Kidney (tissue), 14 donors: ENCODE data around the gene GATA2. TPM values are rescaled to one million over a fixed set of nuclear protein-coding genes. Genes with fewer than 3 reads are reported as not detected.

Experiments
- DNase-seq, 5 donors: peaks; one replicate each; pipeline ENCODE4 v3.0.0-alpha.2; 2013 to 2020
- FAIRE-seq: peaks from 2 replicates; lab custom pipeline; 2012; peaks lifted over from hg19 to GRCh38; lab: Jason Lieb, UNC
- H3K27ac ChIP-seq, 2 donors: one replicate each; pipeline ENCODE4 v1.7.0; 2013; ENCODE audit warnings: low read depth in 2 of 2, low read length in 2 of 2, inconsistent platforms in 1 of 2
- H3K27me3 ChIP-seq: one replicate; pipeline ENCODE4 v1.7.1; 2013; ENCODE audit warnings: low read length, inconsistent platforms; ENCODE audit not compliant: control insufficient read depth, insufficient read depth
- H3K36me3 ChIP-seq, 3 donors: one replicate each; pipeline versions ENCODE4 v1.7.0 to v1.7.1; 2013; ENCODE audit warnings: low read length in 3 of 3, control low read depth in 1 of 3, inconsistent platforms in 1 of 3; ENCODE audit not compliant: insufficient read depth in 3 of 3, control insufficient read depth in 2 of 3
- H3K4me1 ChIP-seq, 3 donors: one replicate each; pipeline versions ENCODE4 v1.7.0 to v1.7.1; 2013; ENCODE audit warnings: low read length in 3 of 3, inconsistent platforms in 1 of 3, low read depth in 1 of 3; ENCODE audit not compliant: control insufficient read depth in 2 of 3, insufficient read depth in 2 of 3
- H3K4me3 ChIP-seq, 3 donors: one replicate each; pipeline versions ENCODE4 v1.7.0 to v1.8.1; 2013; ENCODE audit warnings: low read length in 3 of 3, control low read depth in 1 of 3, inconsistent platforms in 1 of 3
- H3K9ac ChIP-seq, 3 donors: one replicate each; pipeline versions ENCODE4 v1.7.0 to v1.7.1; 2013; ENCODE audit warnings: low read length in 3 of 3, control low read depth in 1 of 3, inconsistent platforms in 1 of 3
- H3K9me3 ChIP-seq, 3 donors: one replicate each; pipeline versions ENCODE4 v1.7.0 to v1.7.1; 2013; ENCODE audit warnings: low read length in 3 of 3, control low read depth in 1 of 3, inconsistent platforms in 1 of 3; ENCODE audit not compliant: control insufficient read depth in 2 of 3, insufficient read depth in 1 of 3
- CTCF ChIP-seq: IDR thresholded peaks from 3 replicates; pipeline ENCODE4 v1.5.1; 2012; ENCODE audit warnings: mild to moderate bottlenecking, moderate library complexity, borderline replicate concordance; ENCODE audit not compliant: insufficient read depth; ENCODE audit errors: extremely low read depth
- intact Hi-C: fragments of 100-400 bp; cut with DNase I; formaldehyde crosslinking; loops from one replicate; pipeline ENCODE4 v1.11.1; 2022
- polyA plus RNA-seq: library from polyadenylated mRNA; stranded (reverse); fragments of 350-450 nt; fragmentation: Illumina TruSeq; extraction: RNeasy Lipid Tissue Mini Kit (QIAGEN cat#74804); gene quantifications from one replicate; pipeline ENCODE4 v1.2.3, GENCODE V29; 2014; ENCODE audit warnings: low read depth, low replicate concordance; ENCODE audit not compliant: insufficient read depth
- total RNA-seq: library from RNA; stranded (reverse); fragmentation: NEBNext Ultra II Directional; extraction: Animal tissue kit (Norgen Biotek cat#: 25700); gene quantifications from one replicate; pipeline ENCODE4 v1.2.1, GENCODE V29; 2021
- donor health status: control.
- donor health status: control.
- donor health status: control.
- donor health status: control.
- donor health status: control.
- donor health status: DM: yes; HTN: yes; CAD: no.
- donor health status: Normal renal cell carcinoma (clear cell type).

The GATA2 gene
- total and polyA plus RNA-seq, 2 donors from 2014 or later, result 22.9 to 31.4 TPM

DNA sequence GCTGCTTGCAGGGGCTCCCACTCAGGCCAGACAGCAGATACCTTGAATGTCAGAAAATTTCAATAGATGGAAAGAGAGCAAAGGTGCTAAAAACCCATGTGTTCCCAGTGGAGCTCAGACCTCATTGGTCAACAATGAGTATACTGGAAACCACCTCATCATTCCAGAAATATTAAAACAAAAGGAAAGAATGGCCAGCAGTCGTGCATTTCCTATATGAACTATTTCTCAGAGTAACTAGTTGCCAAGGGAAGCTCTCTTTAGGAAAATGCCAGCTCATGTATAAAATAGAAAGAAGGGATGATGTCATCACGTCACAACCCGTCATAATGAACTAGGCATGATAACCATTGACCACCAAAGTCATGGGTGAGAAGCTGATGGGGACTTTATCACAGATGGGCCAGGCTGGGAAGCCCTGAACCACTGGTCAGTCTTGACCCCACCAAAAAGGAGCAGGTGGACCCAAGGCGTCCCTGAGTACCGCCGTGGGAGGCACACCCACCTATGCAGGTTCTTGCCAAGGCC, 43.8 kb downstream of the GATA2 start:
- no peak for TF ChIP-seq CTCF
- intact Hi-C loops, result no loop called here
- H3K27me3 ChIP-seq, result no peaks in the 10 kb centered on the region

DNA sequence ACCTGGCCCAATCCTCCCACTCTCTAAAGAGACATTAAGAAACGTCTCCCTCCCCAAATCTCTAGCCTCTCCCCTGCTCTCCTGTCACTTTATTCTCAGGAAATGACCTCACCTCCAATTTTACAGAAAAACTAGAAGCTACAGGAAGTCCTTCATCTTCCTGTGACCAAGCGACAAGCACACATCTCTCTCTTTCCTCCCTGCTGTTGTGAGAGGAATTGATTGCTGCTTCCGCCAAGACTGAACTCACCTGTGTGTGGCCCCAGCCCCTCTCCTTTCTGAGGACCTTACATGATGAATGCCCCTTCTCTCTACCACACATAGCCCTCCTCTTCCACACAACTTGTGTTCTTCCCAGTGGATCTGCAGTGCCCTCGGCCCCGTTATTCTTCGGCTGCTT, 44.5 kb downstream of the GATA2 start:
- DNase-seq (no peak), FAIRE-seq (no peak)
- no peak overlapping the region for H3K4me3 ChIP-seq
- no peak for TF ChIP-seq CTCF
- no peaks in the 10 kb centered on the region for H3K36me3 ChIP-seq
- H3K9ac ChIP-seq, result no peak overlapping the region
- intact Hi-C loops, result no loop called here
- no peaks in the 10 kb centered on the region for H3K27me3 ChIP-seq
- no peak overlapping the region for H3K27ac ChIP-seq
- H3K9me3 ChIP-seq, result no peaks in the 10 kb centered on the region
- H3K4me1 ChIP-seq, result no peaks in the 10 kb centered on the region

More for the DNA sequence above, 43.8 kb downstream of the GATA2 start:
- FAIRE-seq (no peak), DNase-seq (no peak)
- H3K27ac ChIP-seq, result no peak overlapping the region
- no peak overlapping the region for H3K9ac ChIP-seq
- no peaks in the 10 kb centered on the region for H3K36me3 ChIP-seq
- H3K4me1 ChIP-seq, result no peaks in the 10 kb centered on the region
- no peaks in the 10 kb centered on the region for H3K9me3 ChIP-seq
- H3K4me3 ChIP-seq, result no peak overlapping the region

- no peak overlapping the region for H3K27ac ChIP-seq
- no peaks in the 10 kb centered on the region for H3K36me3 ChIP-seq
- no peak for TF ChIP-seq CTCF
- FAIRE-seq (no peak), DNase-seq (no peak)
- no peak overlapping the region for H3K4me3 ChIP-seq
- H3K4me1 ChIP-seq, result no peaks in the 10 kb centered on the region
- no peaks in the 10 kb centered on the region for H3K27me3 ChIP-seq
- H3K9ac ChIP-seq, result no peak overlapping the region
- H3K9me3 ChIP-seq, result no peaks in the 10 kb centered on the region
- intact Hi-C loops, result no loop called here
Measured at GRCh38 chr3:128447561-128448013, 45.4 kb downstream of the GATA2 start.

- TF ChIP-seq CTCF, result no peak
- H3K9ac ChIP-seq, result no peak overlapping the region
- H3K9me3 ChIP-seq, result no peaks in the 10 kb centered on the region
- no peak for FAIRE-seq
- no peaks in the 10 kb centered on the region for H3K36me3 ChIP-seq
- H3K4me1 ChIP-seq, result no peaks in the 10 kb centered on the region
- DNase-seq, result no peak
- intact Hi-C loops, result no loop called here
- H3K4me3 ChIP-seq, result no peak overlapping the region
- no peaks in the 10 kb centered on the region for H3K27me3 ChIP-seq
- no peak overlapping the region for H3K27ac ChIP-seq
Measured at GRCh38 chr3:128446821-128447220, 46.2 kb downstream of the GATA2 start.
